Lower leg skin (tissue), 4 donors: ENCODE data around the gene KLB. TPM values are rescaled to one million over a fixed set of nuclear protein-coding genes. Genes with fewer than 3 reads are reported as not detected.
A peak's percentile ranks its signal among the peaks of the same experiment; 100 is the strongest.

Source experiments
- DNase-seq, 2 donors: peaks; one replicate each; pipeline ENCODE4 v3.0.0-alpha.2; 2019; ENCODE audit warnings: low spot score in 2 of 2
- H3K4me3 ChIP-seq: fragments of 200-600 bp; sonication (generic); 2 replicates; pipeline ENCODE4 v1.5.1; 2017; ENCODE audit warnings: mild to moderate bottlenecking, low read depth; ENCODE audit not compliant: poor library complexity, severe bottlenecking
- CTCF ChIP-seq, 3 donors: fragments of 450-650 bp; IDR thresholded peaks; one replicate each; pipeline ENCODE4 v1.5.1; 2016; ENCODE audit warnings: antibody characterized with exemption in 3 of 3, mild to moderate bottlenecking in 3 of 3, moderate library complexity in 2 of 3
- POLR2A ChIP-seq, 2 donors: fragments of 450-650 bp; IDR thresholded peaks; one replicate each; pipeline ENCODE4 v1.6.1; 2016 to 2017; ENCODE audit warnings: antibody characterized with exemption in 2 of 2, mild to moderate bottlenecking in 1 of 2, moderate library complexity in 1 of 2
- WGBS, 2 donors: methylation state at CpG; one replicate each; pipeline ENCODE4 v1.1.5; 2018; 5-methylcytosine and 5-hydroxymethylcytosine counted together
- intact Hi-C: fragments of 100-400 bp; cut with DNase I; formaldehyde crosslinking; loops from one replicate; pipeline ENCODE4 v1.15.0; 2023; ENCODE audit warnings: low total_unique reads
- total RNA-seq, 4 donors: library from RNA; depleted of rRNA; stranded (reverse); fragments of >200 nt; gene quantifications; one replicate each; pipeline ENCODE4 v1.1.0, GENCODE V29; 2016

The KLB gene
- total RNA-seq, 4 donors from 2014 or later = 0.38 to 0.74 (median 0.45) TPM

- TF ChIP-seq POLR2A (IDR thresholded peaks at IDR 0.05) (no peak), CTCF (IDR thresholded peaks at IDR 0.05) (no peak)
- WGBS, 2 donors = 36 to 49% methylated on average over 2 of the region's 2 CpGs
- intact Hi-C loops = loop anchor here (5.0 kb wide), 1 partner anchor 517 kb away; no protein-coding TSS in a partner anchor
- no peak overlapping the region for H3K4me3 ChIP-seq
- no peak for DNase-seq
These were observed 58.3 kb downstream of the KLB start for GRCh38 chr4:39464886-39465501.

GRCh38 chr4:39466747-39467146 is 60.0 kb downstream of the KLB start:
- 48 to 53% methylated on average over 4 of the region's 4 CpGs for WGBS, 2 donors
- DNase-seq = no peak
- intact Hi-C loops = no loop called here
- no peak overlapping the region for H3K4me3 ChIP-seq
- TF ChIP-seq POLR2A (IDR thresholded peaks at IDR 0.05) = no peak
- TF ChIP-seq CTCF (IDR thresholded peaks at IDR 0.05) = no peak

- no peak overlapping the region for H3K4me3 ChIP-seq
- TF ChIP-seq POLR2A (IDR thresholded peaks at IDR 0.05) (no peak), CTCF (IDR thresholded peaks at IDR 0.05) (no peak)
- WGBS, 2 donors = 89 to 94% methylated on average over 4 of the region's 4 CpGs
- no peak for DNase-seq
- intact Hi-C loops = no loop called here
These were observed 60.7 kb downstream of the KLB start for GRCh38 chr4:39467464-39467863.

- no peak for DNase-seq
- H3K4me3 ChIP-seq = no peak overlapping the region
- peak in 1 of 3 donors; percentile 85 for TF ChIP-seq CTCF (IDR thresholded peaks at IDR 0.05)
- TF ChIP-seq POLR2A (IDR thresholded peaks at IDR 0.05) = no peak
- intact Hi-C loops = no loop called here
- 48 to 56% methylated on average over 4 of the region's 4 CpGs for WGBS, 2 donors
These were observed 62.8 kb downstream of the KLB start for GRCh38 chr4:39469429-39470077.

DNA sequence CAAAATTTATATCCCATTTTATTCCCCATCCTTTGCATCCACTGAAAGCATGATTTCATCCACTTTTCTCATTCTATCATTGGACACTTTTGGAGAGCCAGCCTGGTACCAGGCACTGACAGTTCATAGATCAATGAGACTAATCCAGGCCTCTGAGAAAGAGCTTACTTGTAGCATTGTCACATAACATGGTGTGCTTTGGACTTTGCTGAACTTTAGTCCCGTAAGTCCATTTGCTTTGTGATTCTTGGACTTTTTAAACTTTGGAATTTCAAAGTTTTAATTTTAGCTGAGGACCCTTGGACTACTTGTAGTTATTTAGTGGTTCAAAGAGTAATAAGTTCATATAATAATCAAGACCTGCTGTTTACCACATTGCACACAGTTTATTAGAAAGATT is 63.7 kb downstream of the KLB start:
- 90 to 97% methylated on average over 1 of the region's 1 CpG for WGBS, 2 donors
- no peak overlapping the region for H3K4me3 ChIP-seq
- TF ChIP-seq CTCF (IDR thresholded peaks at IDR 0.05) (no peak), POLR2A (IDR thresholded peaks at IDR 0.05) (no peak)
- no peak for DNase-seq
- intact Hi-C loops = no loop called here
